Measurements from ENCODE around the gene SLC25A30. TPM values are rescaled to one million over a fixed set of nuclear protein-coding genes. Genes with fewer than 3 reads are reported as not detected.
"Not testable (repeated sequence)": the region's sequence is repeated elsewhere in the genome, so short reads cannot be mapped to it uniquely, and the experiment has no call there.

The SLC25A30 gene
- total RNA-seq, 1 donor from 2014 or later: 6.8 TPM

DNA sequence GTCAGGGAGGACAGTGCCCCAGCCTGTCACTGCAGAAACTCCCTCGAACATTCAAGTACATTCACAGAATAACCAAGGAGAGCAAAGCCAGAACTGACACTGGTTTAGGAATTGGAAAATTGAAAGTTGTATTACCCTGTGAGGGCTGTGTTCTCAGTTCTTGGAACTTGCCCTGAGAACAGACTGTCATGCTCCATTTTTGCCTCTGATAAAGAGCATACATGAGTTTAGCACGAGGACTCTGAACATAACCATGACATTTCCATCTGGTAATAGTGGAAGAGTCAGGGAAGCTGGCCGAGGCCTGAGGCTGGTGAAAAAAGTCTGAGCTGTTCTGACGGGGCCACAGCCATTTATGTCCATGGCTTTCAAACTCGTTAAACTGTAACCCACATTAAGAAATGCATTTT is 15.2 kb upstream of the SLC25A30 start:
- no peaks in the 10 kb centered on the region for H3K36me3 ChIP-seq
- no peaks in the 10 kb centered on the region for H4K20me1 ChIP-seq (ENCODE audit: low read depth)
- TF ChIP-seq EZH2phosphoT487 (IDR thresholded peaks at IDR 0.05): no peak
- TF ChIP-seq EZH2 (IDR thresholded peaks at IDR 0.05): no peak
- TF ChIP-seq, protein P1, sequence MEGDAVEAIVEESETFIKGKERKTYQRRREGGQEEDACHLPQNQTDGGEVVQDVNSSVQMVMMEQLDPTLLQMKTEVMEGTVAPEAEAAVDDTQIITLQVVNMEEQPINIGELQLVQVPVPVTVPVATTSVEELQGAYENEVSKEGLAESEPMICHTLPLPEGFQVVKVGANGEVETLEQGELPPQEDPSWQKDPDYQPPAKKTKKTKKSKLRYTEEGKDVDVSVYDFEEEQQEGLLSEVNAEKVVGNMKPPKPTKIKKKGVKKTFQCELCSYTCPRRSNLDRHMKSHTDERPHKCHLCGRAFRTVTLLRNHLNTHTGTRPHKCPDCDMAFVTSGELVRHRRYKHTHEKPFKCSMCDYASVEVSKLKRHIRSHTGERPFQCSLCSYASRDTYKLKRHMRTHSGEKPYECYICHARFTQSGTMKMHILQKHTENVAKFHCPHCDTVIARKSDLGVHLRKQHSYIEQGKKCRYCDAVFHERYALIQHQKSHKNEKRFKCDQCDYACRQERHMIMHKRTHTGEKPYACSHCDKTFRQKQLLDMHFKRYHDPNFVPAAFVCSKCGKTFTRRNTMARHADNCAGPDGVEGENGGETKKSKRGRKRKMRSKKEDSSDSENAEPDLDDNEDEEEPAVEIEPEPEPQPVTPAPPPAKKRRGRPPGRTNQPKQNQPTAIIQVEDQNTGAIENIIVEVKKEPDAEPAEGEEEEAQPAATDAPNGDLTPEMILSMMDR (IDR thresholded peaks at IDR 0.05): no peak
- H3K27me3 ChIP-seq: no peaks in the 10 kb centered on the region
- H3F3A ChIP-seq (ENCODE audit: low read depth): no peaks in the 10 kb centered on the region
- H3K4me3 ChIP-seq: no peak overlapping the region
- Mint-ChIP-seq H3K9me3 (no peaks in the 10 kb centered on the region), H3K4me3 (no peak overlapping the region), H3K4me1 (peaks cover 6% of the 10 kb centered on the region), H3K36me3 (no peaks in the 10 kb centered on the region), H3K27ac (peak overlapping the region; percentile 57), H3K27me3 (ENCODE audit: insufficient read depth, low read depth) (no peaks in the 10 kb centered on the region)
- H2AFZ ChIP-seq (replicated peaks): no peak overlapping the region
- H3K9ac ChIP-seq: no peak overlapping the region
- no peaks in the 10 kb centered on the region for H3K79me2 ChIP-seq (ENCODE audit: low read depth)
- DNase-seq (ENCODE audit: low spot score): no peak
- H3K9me3 ChIP-seq (ENCODE audit: low read depth): no peaks in the 10 kb centered on the region
- no peak overlapping the region for H3K27ac ChIP-seq
- no peaks in the 10 kb centered on the region for H3K4me1 ChIP-seq
- H3K4me2 ChIP-seq: no peak overlapping the region

DNA sequence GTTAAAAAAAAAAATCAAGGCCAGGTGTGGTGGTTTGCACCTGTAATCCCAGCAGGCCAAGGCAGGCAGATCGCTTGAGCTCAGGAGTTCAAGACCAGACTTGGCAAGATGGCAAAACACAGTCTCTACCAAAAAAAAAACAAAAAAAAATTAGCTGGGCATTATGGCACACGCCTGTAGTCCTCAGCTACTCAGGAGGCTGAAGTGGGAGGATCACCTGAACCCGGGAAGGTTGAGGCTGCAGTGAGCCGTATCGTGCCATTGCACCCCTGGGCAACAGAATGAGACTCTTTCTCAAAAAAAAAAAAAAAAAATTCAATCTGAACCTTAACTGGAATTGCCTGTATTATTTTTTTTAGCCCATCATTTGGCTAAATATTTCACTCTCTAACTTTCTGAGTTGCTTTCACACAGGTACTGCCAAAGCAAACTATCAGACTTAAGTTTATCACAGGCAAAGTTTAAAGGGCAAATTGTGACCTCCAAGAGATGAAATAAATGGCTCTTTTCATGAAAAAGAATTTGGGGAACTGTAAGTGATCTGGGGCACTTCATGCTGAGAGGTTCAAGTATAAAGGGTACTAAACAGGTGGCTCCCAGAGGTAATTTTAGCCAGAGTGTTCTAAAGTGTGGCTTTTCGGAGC is 14.7 kb upstream of the SLC25A30 start:
- H3K36me3 ChIP-seq: no peaks in the 10 kb centered on the region
- Mint-ChIP-seq H3K9me3 (no peaks in the 10 kb centered on the region), H3K27me3 (ENCODE audit: insufficient read depth, low read depth) (peaks cover 2% of the 10 kb centered on the region), H3K36me3 (no peaks in the 10 kb centered on the region), H3K4me3 (no peak overlapping the region), H3K4me1 (peaks cover 2% of the 10 kb centered on the region), H3K27ac (no peak overlapping the region)
- H3K9me3 ChIP-seq (ENCODE audit: low read depth): no peaks in the 10 kb centered on the region
- H3K4me2 ChIP-seq: no peak overlapping the region
- H3K4me3 ChIP-seq: no peak overlapping the region
- no peaks in the 10 kb centered on the region for H3K79me2 ChIP-seq (ENCODE audit: low read depth)
- no peak overlapping the region for H3K9ac ChIP-seq
- H4K20me1 ChIP-seq (ENCODE audit: low read depth): no peaks in the 10 kb centered on the region
- H3K4me1 ChIP-seq: no peaks in the 10 kb centered on the region
- H3F3A ChIP-seq (ENCODE audit: low read depth): no peaks in the 10 kb centered on the region
- no peak overlapping the region for H2AFZ ChIP-seq (replicated peaks)
- TF ChIP-seq EZH2 (IDR thresholded peaks at IDR 0.05) (no peak), EZH2phosphoT487 (IDR thresholded peaks at IDR 0.05) (no peak)
- TF ChIP-seq, protein P1 (IDR thresholded peaks at IDR 0.05): no peak
- no peak for DNase-seq (ENCODE audit: low spot score)
- no peaks in the 10 kb centered on the region for H3K27me3 ChIP-seq
- no peak overlapping the region for H3K27ac ChIP-seq

DNA sequence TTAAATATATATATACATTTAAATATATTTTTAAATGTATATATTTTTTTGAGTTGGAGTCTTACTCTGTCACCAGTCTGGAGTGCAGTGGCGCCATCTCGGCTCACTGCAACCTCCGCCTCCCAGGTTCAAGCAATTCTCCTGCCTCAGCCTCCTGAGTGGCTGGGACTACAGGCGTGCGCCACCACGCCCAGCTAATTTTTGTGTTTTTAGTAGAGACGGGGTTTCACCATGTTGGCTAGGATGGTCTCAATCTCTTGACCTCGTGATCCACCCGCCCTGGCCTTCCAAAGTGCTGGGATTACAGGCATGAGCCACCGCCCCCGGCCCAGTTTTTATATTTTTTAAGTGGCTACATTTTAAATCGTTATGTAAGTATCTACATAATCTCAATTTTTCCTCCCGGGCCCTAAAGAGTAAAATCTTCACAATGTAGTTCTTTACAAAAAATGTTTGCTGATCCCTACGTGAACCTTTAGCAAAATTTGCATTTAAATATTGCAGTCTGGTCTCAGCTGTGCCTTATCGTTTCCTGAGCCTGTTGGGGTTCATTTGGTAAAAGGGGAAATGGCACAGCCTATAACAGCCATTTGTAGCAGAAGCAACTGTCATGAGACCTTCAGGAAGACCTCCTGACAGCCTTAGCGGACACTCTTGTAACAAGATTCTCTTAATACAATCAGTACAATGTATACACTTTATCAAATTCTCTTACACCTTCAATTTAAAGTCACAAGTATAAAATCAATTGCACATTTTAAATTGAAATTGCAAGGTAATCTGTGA is 8.1 kb upstream of the SLC25A30 start:
- H3K9me3 ChIP-seq (ENCODE audit: low read depth); H2AFZ ChIP-seq (replicated peaks); H3K9me3 Mint-ChIP-seq; H3K27ac Mint-ChIP-seq; H3K4me2 ChIP-seq; H3K79me2 ChIP-seq (ENCODE audit: low read depth); H3K4me1 ChIP-seq; H3K27me3 Mint-ChIP-seq (ENCODE audit: insufficient read depth, low read depth); DNase-seq (ENCODE audit: low spot score); H3K36me3 ChIP-seq; H3K4me3 ChIP-seq; H3K27ac ChIP-seq; H3K9ac ChIP-seq; H3K36me3 Mint-ChIP-seq; H3K4me3 Mint-ChIP-seq; H3K4me1 Mint-ChIP-seq; H3K27me3 ChIP-seq; H4K20me1 ChIP-seq (ENCODE audit: low read depth): not testable (repeated sequence)
- H3F3A ChIP-seq (ENCODE audit: low read depth): peaks cover 16% of the 10 kb centered on the region

DNA sequence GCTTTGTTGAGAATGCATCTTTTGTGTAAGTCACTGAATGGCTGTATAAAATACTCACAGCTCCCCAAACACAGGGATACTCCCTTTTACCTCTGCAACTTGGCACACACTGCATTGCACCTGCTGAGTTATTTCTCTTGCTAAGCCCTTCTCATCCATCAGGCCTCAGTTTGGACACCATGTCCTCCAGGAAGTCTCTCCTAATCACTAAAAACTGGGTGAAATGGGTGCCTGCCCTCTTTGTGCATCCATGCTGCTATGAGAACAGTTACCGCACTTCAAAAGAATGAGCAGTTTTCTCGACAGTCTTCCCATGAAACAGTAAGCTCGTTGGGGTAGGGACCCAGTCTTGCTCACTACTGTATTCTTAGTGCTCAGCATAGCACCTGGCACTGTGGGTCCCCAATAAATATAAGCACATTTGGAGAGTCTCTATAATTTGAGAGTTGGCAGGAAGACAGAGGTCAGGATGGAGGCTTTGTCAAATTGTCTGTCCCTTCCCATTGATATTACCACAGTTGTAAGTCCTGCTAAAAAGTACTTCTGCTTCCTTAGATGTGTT is 4.6 kb upstream of the SLC25A30 start:
- peak overlapping the region; percentile 34 for H2AFZ ChIP-seq (replicated peaks)
- H4K20me1 ChIP-seq (ENCODE audit: low read depth): no peaks in the 10 kb centered on the region
- H3K27me3 ChIP-seq: no peaks in the 10 kb centered on the region
- no peaks in the 10 kb centered on the region for H3K9me3 Mint-ChIP-seq
- peaks cover 2% of the 10 kb centered on the region for H3K4me1 Mint-ChIP-seq
- no peaks in the 10 kb centered on the region for H3K9me3 ChIP-seq (ENCODE audit: low read depth)
- H3K9ac ChIP-seq: no peak overlapping the region
- peaks cover 25% of the 10 kb centered on the region for H3F3A ChIP-seq (ENCODE audit: low read depth)
- DNase-seq (ENCODE audit: low spot score): no peak
- H3K4me3 Mint-ChIP-seq: no peak overlapping the region
- no peak for TF ChIP-seq EZH2 (IDR thresholded peaks at IDR 0.05)
- TF ChIP-seq, protein P1 (IDR thresholded peaks at IDR 0.05): no peak
- TF ChIP-seq EZH2phosphoT487 (IDR thresholded peaks at IDR 0.05): no peak
- H3K4me2 ChIP-seq: no peak overlapping the region
- peaks cover 2% of the 10 kb centered on the region for H3K27me3 Mint-ChIP-seq (ENCODE audit: insufficient read depth, low read depth)
- H3K36me3 ChIP-seq: no peaks in the 10 kb centered on the region
- no peaks in the 10 kb centered on the region for H3K79me2 ChIP-seq (ENCODE audit: low read depth)
- H3K4me3 ChIP-seq: no peak overlapping the region
- H3K27ac ChIP-seq: no peak overlapping the region
- H3K4me1 ChIP-seq: no peaks in the 10 kb centered on the region
- H3K27ac Mint-ChIP-seq: no peak overlapping the region
- H3K36me3 Mint-ChIP-seq: no peaks in the 10 kb centered on the region
